ENCODE measurements around the gene PRKG1.

DNA sequence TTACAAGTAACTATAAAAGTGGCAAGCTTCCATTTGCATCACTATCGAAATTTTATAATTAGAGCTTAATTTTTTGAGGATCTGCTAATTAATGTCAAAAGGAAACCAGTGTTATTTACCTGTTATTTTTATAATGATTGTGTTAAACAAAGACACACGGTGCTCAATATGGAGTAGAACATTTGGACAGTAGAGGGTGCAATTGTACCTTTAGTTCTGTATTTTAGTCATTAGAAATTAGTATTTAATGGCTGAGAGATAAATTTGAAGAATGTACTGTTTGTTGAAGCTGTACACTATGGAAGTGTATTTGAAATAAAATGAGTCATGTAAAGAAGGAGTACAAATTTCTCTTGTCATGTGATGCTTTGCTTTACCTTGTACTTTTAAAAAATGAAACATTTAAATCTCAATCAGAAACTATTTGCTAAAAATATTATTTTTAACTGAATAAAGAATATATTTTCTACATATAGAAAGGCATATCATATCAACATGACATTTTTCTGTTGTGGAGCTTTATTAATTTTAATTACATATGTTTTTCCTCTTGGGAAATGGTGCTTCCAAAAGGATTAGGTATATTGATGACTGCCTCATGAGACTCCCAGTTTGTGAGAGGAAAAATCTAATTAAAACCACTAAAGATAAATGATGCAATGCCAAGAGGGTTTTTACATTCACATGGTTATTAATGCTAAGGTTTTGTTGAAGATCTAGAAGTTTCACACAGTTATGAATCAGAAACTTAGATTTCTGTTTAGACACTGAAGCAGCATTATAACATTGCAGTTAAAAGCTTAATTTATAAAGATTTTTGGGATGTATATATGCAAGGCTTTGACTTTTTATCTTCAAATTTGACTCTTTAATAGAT is 10.4 kb upstream of the PRKG1 start:
- TF ChIP-seq, protein P1, sequence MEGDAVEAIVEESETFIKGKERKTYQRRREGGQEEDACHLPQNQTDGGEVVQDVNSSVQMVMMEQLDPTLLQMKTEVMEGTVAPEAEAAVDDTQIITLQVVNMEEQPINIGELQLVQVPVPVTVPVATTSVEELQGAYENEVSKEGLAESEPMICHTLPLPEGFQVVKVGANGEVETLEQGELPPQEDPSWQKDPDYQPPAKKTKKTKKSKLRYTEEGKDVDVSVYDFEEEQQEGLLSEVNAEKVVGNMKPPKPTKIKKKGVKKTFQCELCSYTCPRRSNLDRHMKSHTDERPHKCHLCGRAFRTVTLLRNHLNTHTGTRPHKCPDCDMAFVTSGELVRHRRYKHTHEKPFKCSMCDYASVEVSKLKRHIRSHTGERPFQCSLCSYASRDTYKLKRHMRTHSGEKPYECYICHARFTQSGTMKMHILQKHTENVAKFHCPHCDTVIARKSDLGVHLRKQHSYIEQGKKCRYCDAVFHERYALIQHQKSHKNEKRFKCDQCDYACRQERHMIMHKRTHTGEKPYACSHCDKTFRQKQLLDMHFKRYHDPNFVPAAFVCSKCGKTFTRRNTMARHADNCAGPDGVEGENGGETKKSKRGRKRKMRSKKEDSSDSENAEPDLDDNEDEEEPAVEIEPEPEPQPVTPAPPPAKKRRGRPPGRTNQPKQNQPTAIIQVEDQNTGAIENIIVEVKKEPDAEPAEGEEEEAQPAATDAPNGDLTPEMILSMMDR (conservative IDR thresholded peaks at IDR 0.05; ENCODE audit: low read depth, low read length), result peak; percentile 100
- TF ChIP-seq EZH2 (IDR thresholded peaks at IDR 0.05; ENCODE audit: low read length, unreplicated experiment) (no peak), EZH2phosphoT487 (IDR thresholded peaks at IDR 0.05; ENCODE audit: borderline replicate concordance, low read length) (no peak)
